ENCODE results near the gene KSR2.

KSR2 gene

DNA sequence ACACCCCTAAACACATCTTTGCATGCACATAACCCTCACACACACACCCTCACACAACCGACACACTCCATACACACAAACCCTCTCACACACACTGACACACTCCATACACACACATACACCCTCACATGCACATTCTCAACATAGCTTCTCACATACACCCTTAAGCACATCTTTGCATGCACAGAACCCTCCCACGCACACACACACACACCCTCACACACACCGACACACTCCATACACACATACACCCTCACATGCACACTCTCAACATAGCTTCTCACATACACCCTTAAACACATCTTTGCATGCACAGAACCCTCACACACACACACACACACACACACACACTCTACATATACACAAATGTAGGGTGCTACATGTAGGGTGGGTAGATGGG is 534.9 kb downstream of the KSR2 start:
- in situ Hi-C loops (cut with MboI; ENCODE audit: low sequenced_read_pairs, unreplicated experiment): no loop called here
- TF ChIP-seq CTCF (IDR thresholded peaks at IDR 0.05; ENCODE audit: borderline replicate concordance, control extremely low read depth, extremely low read depth, insufficient read depth, missing control alignments): no peak
- no peak for DNase-seq (ENCODE audit: low spot score)

DNA sequence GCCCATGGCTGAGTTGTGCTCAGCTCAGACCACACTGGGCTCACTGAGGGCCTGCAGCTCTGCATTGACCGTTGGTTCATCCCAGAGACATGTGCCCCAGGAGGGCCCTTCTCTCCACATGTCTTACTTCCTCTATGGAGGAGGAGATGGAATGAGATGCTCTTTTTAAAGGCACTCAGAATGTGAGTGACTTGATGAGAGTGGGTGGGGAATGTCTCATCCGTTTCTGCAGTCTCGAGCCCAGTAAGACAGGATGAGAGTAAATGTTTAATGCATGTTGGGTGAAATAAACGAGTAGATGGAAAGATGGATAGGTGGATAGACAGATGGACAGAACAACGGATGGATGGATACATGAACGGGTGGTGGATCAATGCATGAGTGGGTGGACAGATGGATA is 538.5 kb downstream of the KSR2 start:
- in situ Hi-C loops (cut with MboI; ENCODE audit: low sequenced_read_pairs, unreplicated experiment): no loop called here
- DNase-seq (ENCODE audit: low spot score): no peak
- TF ChIP-seq CTCF (IDR thresholded peaks at IDR 0.05; ENCODE audit: borderline replicate concordance, control extremely low read depth, extremely low read depth, insufficient read depth, missing control alignments): no peak

DNA sequence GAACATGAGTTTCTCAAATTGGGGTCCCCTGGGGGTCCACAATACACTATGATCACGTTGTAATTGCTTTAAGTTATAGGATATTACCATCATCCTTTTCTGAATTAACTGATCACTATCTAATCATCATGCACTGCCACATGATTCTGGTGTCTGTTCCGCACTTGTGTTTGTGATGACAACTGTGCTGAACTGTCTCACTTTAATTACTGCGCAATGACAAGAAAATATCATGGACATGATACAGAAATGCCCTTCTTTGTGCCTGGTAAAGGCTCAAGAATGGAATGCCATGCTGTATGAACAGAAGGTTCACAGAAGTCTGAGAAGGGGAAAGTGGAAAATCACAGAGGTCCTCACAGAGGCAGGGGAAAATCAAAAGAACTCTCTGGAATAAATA is 541.6 kb downstream of the KSR2 start:
- in situ Hi-C loops (cut with MboI; ENCODE audit: low sequenced_read_pairs, unreplicated experiment): no loop called here
- DNase-seq (ENCODE audit: low spot score): no peak
- no peak for TF ChIP-seq CTCF (IDR thresholded peaks at IDR 0.05; ENCODE audit: borderline replicate concordance, control extremely low read depth, extremely low read depth, insufficient read depth, missing control alignments)

DNA sequence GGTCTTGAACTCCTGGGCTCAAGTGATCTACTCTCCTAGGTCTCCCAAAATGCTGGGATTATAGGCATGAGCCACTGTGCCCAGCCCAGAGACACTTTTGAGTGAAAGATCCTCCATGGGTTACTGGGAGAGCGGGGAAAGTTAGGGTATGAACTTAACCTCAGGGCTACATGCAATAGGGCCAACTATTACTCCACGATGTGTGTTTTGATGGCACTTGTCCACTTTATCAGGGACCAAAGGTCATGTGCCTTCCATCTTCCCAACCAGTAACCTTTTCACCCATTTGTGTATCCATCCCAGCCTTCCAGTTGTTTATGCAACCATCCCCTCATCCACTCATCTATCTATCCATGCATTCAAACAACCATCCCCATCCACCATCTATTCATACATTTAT is 546.8 kb downstream of the KSR2 start:
- no peak for TF ChIP-seq CTCF (IDR thresholded peaks at IDR 0.05; ENCODE audit: borderline replicate concordance, control extremely low read depth, extremely low read depth, insufficient read depth, missing control alignments)
- DNase-seq (ENCODE audit: low spot score): no peak
- in situ Hi-C loops (cut with MboI; ENCODE audit: low sequenced_read_pairs, unreplicated experiment): no loop called here

GRCh38 chr12:117421068-117421752 is 547.6 kb downstream of the KSR2 start:
- no peak for TF ChIP-seq CTCF (IDR thresholded peaks at IDR 0.05; ENCODE audit: borderline replicate concordance, control extremely low read depth, extremely low read depth, insufficient read depth, missing control alignments)
- in situ Hi-C loops (cut with MboI; ENCODE audit: low sequenced_read_pairs, unreplicated experiment): no loop called here

GRCh38 chr12:117417004-117417403 is 551.8 kb downstream of the KSR2 start:
- in situ Hi-C loops (cut with MboI; ENCODE audit: low sequenced_read_pairs, unreplicated experiment): no loop called here
- TF ChIP-seq CTCF (IDR thresholded peaks at IDR 0.05; ENCODE audit: borderline replicate concordance, control extremely low read depth, extremely low read depth, insufficient read depth, missing control alignments): no peak
- no peak for DNase-seq (ENCODE audit: low spot score)

More at GRCh38 chr12:117421068-117421752, 547.6 kb downstream of the KSR2 start:
- no peak for DNase-seq (ENCODE audit: low spot score)
